GM19035 (cell line): ENCODE measurements around the gene MTHFR.

Experiments
- ATAC-seq: cut with Tn5 transposase; IDR thresholded peaks from one replicate; pipeline ENCODE4 v1.9.1; 2021; ENCODE audit not compliant: unreplicated experiment

Gene MTHFR

DNA sequence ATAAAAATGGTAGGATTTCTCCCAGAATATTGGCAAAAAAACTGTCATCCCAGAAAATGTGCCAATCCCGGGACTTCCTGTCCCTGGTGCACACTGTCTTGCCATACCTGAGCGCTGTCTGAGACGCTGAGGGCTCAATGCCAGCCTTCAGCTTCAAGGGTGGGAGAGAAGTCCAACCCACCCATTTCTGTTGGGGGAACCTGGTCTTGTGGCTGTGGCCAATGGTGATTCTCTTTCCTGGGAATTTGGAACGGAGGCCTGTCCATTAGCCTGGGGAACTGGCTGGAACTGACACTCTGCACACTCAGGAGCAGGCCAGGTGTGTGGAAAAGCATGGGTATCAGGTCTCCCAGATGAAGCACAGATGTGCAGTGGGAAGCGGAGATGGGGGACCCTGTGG lies 6.7 kb downstream of the MTHFR start:
- ATAC-seq: no peak

DNA sequence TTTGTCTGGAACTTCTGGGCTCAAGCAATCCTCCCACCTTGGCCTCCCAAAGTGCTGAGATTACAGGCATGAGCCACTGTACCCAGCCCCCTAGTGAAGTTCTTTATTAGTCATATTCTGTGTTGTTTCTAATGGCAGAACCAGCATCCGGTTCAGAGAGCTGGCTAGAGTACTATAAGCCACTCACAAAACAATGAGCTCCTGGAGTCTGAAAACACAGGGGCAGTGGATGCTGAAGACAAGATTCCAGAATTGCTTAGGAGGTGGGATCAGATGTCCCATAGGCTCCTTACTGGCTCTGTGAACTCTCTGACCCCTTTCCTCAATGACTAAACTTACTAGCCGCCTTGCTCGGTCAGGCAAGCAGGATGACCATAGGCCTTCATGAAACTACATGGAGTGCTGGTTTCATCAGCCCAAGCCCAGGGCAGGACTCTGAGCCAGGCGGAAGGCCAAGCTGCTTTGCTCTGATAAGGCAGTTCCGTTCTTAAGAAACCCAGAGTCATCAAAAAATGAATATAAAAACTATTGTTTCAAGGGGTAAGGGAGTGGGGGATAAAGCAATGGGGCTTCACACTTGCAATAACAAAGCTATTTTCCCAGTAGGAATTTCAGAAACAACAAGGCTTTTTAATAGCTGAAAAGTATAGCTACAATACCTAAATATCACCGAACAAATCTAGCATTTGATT lies 8.1 kb downstream of the MTHFR start:
- ATAC-seq: no peak

DNA sequence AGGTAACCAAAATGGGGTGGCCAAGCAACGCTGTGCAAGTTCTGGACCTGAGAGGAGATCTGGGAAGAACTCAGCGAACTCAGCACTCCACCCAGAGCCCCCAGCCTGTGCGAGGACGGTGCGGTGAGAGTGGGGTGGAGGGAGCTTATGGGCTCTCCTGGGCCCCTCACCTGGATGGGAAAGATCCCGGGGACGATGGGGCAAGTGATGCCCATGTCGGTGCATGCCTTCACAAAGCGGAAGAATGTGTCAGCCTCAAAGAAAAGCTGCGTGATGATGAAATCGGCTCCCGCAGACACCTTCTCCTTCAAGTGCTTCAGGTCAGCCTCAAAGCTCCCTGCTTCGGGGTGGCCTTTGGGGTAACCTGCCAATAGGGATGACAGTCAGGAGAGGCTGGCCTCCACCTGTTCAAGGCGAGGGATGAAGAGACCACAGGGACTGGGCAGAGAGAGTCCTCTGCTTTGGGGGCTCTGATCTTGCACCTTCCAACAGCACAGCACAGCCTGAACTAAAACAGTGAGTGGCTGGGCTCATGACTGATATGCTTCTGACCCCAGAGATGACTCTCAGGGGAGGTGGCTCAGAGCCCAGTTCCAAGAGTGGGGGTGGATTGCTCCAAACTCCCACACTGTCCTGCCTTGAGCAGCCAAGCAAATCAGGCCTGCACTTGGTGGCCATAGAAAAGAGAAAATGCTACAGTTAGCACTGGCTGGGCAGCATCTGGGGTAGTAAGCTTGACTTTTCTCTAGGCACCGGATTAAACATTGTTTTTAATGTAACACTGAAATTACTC lies 9.5 kb downstream of the MTHFR start:
- no peak for ATAC-seq

DNA sequence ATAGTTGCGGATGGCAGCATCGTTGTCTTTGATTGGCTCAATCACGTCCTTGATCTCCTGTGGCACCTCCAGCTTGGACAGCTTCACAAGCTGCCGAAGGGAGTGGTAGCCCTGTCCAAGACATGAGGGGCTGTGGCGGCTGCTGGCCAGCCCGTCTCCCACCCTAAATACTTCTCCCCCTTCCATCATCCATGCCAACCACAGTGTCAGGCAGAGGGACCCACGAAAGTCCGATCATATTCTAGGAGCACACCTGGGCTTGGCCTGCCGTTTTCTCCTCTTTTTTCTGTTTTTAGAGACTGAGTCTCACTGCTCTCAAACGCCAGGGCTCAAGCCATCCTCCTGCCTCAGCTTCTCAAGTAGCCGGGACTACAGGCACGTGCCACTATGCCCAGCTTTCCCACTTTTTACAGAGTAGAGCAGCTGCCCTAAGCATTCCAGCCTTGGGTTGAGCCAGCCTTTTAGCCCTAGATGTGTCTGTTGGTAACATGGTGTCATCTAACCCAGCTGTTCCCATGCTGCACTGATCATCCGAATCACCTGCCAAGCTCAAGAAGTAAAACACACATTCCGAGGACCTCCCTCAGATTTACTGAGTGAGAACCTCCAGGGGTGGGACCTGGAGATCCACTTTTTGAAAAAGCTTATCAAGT lies 10.4 kb downstream of the MTHFR start:
- ATAC-seq: no peak

DNA sequence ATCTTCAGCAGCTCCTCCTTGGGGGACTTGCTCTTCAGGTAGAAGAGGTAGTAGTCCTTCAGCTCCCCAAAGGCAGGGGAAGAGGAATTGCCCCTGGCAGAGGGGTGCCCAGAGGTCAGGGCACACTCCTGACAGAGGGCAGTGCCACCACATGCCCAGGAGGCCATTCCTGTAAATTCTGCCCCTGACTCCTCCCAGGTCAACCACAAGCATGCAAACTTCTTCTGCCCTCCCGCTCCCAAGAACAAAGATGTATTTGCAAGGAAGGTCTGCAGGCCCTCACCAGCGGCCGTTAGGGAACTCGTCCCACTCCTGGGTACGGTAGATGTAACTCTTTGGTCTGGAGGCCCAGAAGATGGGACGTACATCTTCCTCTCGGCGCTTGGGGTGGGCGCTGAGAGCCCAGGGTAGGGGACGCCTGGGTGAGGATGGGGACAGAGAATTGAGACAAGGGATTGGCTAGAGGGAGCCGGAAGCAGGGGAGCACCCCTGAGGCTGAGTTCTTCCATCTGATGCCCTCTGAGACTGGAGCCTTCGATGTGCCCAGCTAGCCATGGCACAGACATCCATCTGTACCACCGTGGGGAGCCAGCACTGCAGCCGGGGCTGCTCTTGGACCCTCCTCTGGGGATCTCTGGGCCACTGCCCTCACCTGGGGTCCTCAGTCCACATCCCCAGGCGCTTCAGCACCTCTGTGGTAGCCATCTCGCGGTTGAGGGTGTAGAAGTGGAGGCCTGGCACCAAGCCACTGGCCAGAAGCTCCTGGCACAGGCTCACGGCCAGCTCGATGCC lies 11.1 kb downstream of the MTHFR start:
- no peak for ATAC-seq

DNA sequence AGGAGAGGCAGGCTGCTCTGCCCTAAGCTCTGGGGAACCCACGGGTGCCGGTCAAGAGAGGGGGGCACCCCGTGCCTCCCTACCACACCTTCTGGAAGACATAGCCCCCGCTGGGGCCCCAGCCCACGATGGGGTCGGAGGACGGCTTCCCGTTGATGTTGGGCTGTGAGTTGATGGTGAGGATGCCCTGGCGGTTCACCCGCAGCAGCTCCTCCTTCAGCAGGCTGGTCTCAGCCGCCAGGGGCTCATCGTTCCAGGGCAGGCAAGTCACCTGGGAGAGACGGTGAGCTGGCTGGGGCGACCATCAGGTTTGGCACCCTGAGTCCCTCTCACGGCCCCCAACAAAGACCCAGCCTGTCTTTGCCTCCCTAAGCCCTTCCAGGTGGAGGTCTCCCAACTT lies 11.9 kb downstream of the MTHFR start:
- no peak for ATAC-seq

DNA sequence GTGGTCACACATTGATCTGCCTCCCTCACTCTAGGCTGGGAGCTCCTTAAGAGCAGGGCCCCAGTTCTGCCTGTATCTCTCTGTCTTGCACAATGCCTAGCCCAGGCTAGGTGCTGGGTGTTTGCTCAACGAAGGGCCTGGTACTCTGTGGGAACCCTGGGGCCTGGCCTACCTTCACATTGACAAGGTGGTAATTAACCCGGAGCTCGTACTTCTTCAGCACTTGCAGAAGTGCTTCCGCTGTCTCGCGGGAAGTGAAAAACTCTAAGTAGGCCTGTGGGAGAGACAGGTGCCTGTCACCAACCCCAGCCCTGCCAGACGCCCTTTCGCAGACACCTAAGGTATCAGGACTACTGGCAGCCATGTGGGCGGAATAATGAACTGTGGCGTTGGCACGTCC lies 13.7 kb downstream of the MTHFR start:
- ATAC-seq: no peak

DNA sequence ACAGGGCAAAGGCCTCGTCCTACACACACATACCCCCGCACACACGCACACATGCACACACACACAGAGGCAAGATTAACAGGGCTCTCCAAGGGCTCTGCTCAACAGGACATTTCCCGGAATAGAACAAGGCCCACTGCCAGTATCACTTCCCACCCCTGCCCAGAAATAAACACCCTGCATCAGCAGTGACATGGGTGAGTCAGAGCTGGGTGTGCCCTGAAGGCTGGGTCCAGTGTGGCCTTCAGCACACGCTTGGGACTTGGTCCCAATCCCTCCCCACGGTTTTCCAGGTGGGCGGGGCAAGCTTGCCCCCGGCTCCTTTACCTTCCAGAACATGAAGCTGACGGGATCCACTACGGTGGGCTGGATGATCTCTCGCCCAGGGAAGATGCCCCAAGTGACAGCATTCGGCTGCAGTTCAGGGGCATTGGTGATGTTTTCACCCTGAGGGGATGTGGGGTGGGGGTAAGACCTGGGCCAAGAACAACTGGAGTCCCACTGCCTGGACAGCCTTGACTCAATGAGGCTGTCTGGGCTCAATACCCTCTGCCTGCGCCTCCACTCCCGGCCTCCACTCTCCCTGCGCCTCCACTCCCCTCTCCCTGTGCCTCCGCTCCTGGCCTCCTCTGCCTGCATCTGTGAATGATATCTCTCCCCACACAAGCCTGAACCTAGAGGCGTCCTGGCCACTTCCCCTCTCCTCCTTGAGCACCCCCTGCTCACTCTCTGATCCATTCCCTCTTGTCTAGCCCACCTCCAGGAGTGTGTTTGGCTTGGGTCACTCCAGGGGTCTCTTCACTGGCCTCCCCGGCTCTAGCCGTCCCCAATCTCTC lies 14.7 kb downstream of the MTHFR start:
- no peak for ATAC-seq

DNA sequence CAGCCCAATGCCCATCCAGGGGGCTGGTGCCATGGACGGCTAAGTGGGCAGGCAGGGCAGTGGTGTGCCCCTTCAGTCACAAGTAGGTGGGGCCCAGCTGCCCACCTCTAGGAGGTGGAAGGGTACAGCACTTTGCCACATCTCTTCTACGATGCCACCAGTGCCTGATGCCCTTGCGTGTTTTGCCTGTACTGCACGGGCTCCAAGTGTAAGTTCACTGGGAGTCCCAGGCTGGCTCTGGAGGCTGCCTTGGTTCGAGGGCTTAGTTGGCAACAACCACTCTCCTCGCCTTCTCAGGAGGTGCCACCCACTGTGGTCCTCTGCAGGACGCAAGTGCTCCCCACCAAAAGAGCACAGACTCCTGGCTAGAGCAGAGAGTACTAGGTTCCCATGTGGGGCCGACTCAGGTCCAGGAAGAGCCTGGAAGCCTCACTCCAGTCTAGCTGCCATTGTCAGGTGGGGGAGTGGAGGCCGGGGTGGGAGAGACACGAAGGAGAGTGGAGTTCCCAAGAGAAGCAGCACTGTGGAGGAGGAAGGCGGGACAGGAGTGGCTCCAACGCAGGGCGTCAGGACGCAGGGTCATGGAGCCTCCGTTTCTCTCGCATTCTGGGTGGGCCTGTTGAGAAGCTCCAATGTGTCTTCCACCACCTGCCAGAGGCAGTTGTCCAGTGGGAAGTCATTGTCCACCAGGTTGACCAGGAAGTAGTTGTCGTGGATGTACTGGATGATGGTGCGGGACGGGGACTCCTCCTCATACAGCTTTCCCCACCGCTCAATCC lies 15.5 kb downstream of the MTHFR start:
- ATAC-seq: no peak

DNA sequence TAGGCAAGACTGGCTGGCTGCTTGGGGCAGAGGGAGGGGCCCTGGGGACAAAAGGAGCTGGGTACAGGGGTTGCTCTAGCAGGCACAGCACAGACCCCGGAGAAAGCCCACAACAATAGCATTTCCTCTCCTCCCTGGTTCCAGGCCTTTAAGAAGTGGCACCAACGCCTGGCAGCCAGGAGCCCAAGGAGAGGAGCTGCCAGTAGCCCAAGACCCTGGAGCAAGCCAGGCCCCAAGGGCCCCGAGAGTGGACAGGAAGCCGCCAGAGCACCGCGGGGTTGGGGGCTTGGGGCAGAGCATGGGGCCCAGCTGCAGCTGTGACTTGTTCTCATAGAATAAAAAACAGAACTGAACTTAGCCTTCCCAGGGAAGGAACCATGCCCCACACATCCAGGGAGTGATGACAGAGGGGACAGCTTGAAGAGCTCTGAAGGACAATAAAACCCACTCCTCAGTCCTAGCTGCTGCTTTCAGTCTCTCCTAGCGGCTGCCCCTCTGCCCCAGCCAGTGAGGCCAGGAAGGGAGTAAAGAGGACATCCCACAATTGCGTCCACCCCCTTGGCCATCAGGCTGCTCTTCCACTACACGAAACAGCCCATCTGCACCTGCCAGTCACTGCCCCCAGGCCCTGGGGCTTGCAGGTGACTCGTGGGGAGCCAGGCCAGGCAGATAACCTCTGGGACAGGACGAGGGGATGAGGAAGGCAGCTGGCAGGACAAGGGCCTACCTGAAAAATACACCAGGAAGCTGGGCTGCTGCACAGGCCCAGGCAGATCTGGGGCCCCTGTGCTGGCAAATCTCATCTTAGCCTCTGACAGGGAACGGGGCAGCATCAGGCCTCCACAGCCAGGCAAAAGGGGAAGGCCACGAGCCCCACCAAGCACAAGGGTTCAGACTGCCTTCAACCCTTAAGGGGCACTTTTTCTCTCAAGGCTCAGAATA lies 16.4 kb downstream of the MTHFR start:
- no peak for ATAC-seq

DNA sequence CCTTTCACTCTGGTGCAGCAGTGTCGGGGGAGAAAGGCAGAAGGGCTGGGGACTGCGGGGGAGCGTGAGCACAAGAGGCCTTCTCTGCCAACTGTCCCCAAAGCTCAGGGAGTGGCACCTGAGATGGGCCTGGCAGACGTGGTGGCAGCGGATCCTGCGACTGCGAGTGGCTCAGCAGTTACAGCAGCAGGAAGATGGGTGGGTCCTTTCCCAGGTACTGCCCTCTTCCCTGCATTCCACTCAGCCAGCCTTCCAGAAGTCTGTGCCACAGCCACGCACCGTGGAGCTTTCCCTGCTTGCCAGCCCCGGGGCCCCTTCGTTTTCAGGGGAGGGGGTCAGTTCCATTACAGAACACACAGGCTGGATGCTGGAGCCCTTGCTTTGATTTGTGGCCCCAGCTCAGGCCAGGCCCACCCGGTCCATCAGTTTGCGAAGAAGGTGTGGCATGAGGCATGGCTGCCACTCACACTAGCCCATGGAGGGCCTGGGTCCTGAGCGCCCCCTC lies 17.2 kb downstream of the MTHFR start:
- ATAC-seq: no peak

DNA sequence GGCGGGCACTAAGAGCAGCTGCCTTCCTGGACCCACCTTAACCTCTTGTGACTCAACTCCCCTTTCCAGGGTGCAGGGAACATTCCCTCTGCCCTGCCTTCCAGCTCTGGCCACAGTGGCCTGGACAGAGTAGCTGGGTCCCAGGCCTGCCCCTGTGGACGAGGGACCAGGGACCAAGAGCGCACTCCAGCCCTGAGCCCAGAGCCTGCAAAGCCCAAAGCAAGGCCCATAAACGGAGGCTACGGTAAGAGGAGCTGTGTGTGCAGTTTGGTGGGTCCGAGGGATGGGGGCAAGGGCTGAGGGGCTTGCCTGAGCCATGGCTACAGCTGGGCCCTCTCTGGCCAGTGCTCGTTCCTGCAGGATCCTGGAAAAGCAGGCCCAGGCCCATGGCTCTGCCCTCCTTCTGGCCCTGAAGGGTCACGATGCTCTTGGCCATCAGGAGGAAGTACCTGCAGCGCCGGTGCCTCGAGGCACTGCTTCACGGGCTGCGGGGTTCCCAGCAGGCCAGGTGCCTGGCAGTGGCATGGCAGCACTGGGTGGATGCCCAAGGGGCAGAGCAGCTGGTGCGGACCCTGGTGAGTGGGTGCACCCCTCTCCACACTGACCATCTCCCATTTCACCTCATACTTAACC lies 17.8 kb downstream of the MTHFR start:
- ATAC-seq: no peak

DNA sequence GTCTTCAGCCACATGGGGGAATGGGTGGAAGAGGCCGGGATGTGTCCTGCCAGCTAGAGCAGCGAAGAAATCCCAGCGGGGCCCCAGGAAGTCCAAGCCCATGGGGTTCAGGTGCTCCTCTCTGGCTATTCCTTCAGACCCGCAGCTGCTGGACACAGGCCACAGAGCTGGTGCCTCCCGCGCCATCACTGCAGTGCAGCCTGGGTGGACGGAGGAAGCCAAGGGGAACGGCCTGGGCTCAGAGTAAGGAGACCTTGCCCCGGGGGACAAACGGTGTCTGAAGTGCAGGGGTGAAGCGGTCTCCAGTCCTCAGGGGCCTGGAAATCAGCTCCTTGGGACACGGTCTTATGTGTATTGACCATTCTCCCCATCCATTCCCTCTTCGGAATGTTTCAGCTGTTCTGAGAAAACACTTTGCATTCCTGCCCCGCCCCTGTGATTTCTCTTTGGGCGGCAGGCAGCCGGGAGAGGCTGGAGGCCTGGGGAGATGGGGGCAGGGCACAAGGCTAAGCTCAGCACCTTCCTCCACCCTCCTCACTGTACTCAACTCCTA lies 18.4 kb downstream of the MTHFR start:
- no peak for ATAC-seq

DNA sequence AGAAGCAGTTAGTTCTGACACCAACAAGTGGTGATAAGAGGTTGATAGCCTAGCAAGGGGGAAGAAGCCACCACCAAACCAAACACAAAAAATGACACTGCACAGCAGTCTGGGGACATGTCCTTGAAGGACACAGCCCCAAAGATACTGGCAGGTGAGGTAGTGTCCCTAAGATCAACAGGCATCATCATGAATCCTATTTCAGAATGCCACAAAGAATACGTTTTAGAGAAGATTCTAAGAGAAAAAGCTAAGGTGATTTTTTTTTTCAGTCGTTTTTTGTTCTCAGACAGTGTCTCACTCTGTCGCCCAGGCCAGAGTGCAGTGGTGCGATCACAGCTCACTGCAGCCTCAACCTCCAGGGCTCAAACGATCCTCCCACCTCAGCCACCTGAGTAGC lies 19.6 kb downstream of the MTHFR start:
- no peak for ATAC-seq

DNA sequence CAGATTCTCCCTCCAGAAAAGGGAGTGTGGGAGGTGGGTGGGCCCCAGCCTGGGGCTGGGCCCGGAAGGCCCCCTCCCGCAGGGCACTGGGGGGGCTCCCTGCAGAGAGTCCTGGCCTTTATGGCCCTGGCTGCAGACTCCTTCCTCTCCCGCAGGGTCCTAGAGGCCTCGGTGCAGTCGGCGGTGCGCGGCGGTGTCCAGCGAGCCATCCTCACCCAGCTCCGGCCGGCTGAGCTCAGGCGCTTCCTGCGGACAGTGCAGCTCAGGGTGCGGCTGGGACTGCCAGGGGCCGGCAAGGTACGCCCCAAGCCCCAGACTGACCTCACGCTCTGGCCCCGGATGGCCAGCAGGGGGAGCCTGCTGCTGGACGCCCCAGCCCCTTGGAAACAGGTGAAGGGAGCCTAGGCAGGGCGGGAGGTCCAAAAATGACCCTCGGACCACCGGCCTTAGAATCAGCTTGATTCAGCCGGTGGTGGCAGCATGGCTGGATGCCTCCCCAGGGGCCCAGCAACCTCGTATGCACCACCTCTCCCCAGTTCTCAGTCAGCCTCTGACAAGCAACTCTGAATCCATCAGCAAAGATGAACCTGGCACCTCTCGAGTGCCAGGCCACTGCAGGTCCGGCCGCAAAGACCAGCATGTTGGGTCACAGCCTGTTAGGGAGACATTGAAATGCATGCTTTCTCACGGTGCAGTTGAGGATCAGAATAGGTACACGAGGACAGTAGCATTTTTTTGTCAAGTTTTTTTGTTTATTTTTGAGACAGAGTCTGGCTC lies 20.6 kb downstream of the MTHFR start:
- ATAC-seq: no peak

DNA sequence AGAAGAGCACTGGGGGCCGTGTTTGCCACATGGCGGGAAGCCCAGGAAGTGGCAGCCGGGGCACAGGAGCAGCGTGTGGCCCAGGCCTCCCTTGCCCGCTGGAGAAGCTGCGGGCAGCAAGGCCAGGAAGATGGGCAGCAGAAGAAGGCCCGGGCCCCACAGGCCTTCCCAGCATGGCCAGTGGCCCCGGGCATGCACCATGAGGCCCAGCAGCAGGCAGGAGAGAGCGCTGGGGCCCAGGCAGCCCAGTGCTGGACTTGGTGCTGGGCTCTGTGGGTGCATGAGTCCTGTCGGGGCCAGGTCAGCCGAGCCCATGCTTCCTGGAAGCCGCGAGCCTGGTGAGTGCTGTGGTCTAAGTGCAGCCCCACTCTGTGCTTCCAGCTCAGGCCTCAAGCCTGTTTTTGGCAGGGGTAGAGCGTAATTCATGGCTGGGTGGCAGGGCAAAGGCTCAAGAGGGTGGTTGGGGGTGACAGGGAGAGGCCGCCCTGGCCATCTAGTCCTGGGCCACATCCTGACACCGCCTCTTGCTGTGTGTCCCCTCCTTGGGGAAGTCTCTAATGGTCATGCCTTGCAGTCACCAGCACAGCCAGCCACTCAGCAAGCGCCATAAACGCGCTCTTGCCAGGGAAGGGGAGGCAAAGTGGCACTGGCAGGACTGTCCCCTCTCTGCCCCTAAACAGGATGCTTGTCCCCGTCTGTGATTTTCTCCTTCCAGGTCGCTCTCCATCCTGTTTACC lies 21.3 kb downstream of the MTHFR start:
- ATAC-seq: no peak
